Subcutaneous adipose tissue (tissue), 4 donors: Measurements from ENCODE around the gene NDUFA5. TPM values are rescaled to one million over a fixed set of nuclear protein-coding genes. Genes with fewer than 3 reads are reported as not detected.

Experiments used
- total RNA-seq, 4 donors: library from RNA; depleted of rRNA; stranded (reverse); fragments of >200 nt; gene quantifications; one replicate each; pipeline ENCODE4 v1.1.0, GENCODE V29; 2016
- TF ChIP-seq, protein P1 (sequence below): fragments of 450-650 bp; IDR thresholded peaks from one replicate; pipeline ENCODE4 v1.5.1; 2016; ENCODE audit warnings: low read depth, mild to moderate bottlenecking, control low read depth, antibody characterized with exemption, moderate library complexity

NDUFA5 gene
- total RNA-seq, 4 donors from 2014 or later, result 39.0 to 68.2 (median 39.1) TPM

GRCh38 chr7:123557016-123557397 lies 611 bp downstream of the NDUFA5 start:
- TF ChIP-seq, protein P1, sequence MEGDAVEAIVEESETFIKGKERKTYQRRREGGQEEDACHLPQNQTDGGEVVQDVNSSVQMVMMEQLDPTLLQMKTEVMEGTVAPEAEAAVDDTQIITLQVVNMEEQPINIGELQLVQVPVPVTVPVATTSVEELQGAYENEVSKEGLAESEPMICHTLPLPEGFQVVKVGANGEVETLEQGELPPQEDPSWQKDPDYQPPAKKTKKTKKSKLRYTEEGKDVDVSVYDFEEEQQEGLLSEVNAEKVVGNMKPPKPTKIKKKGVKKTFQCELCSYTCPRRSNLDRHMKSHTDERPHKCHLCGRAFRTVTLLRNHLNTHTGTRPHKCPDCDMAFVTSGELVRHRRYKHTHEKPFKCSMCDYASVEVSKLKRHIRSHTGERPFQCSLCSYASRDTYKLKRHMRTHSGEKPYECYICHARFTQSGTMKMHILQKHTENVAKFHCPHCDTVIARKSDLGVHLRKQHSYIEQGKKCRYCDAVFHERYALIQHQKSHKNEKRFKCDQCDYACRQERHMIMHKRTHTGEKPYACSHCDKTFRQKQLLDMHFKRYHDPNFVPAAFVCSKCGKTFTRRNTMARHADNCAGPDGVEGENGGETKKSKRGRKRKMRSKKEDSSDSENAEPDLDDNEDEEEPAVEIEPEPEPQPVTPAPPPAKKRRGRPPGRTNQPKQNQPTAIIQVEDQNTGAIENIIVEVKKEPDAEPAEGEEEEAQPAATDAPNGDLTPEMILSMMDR, result no peak

GRCh38 chr7:123555484-123555883 lies 2.1 kb downstream of the NDUFA5 start:
- TF ChIP-seq, protein P1, result no peak

DNA sequence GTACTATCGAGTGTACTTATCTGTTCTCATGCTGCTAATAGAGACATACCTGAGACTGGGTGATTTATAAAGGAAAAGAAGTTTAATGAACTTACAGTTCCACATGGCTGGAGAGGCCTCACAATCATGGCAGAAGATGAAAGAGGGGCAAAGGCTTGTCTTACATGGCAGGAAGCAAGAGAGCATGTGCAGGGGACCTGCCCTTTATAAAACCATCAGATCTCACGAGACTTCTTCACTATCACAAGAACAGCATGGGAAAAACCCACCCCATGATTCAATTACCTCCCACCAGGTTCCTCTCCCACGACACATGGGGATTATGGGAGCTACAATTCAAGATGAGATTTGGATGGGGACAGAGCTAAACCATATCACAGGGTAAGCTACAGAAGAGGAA lies 4.5 kb downstream of the NDUFA5 start:
- TF ChIP-seq, protein P1, result no peak

DNA sequence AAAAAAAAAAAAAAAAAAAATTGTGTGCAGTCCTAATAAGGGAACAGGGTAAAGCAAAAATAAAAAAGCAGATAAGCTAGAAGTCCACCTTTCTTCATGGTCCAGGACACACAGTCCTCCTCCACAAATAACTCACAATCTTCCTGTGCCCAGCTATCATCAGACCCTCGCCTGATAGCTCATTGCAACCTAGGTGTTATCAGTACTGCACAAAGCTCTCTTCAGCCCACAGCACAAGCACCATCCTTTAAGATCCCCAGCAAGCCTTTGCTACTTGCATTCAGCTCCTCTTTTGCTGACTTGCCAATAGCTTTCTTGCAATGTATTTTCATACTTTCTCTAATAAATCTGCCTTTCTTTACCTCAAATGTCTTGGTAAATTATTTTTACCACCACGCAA lies 5.0 kb downstream of the NDUFA5 start:
- TF ChIP-seq, protein P1, result no peak

DNA sequence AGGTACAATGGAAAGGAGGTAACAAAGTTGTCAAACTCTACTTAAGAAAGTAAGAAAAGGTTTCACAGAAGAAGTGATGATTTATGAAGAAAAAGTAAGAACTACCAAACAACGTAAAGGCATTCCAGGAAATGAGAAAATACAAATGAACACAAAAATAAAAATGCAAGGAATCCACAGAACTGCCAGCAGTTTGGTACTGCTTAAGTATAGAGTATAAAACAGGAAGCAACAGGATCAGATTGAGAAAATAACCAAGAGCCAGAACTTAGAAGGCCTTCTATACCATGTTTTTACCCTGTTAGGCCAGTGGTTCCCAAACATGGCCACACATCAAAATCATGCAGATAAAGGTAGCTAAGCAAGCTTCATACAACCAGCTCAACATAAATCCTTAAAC lies 9.2 kb downstream of the NDUFA5 start:
- TF ChIP-seq, protein P1, result no peak

- TF ChIP-seq, protein P1, result no peak
Measured at GRCh38 chr7:123539871-123540270, 17.7 kb downstream of the NDUFA5 start.

- TF ChIP-seq, protein P1, result no peak
Measured at GRCh38 chr7:123538897-123539296, 18.7 kb downstream of the NDUFA5 start.
